Left lung (tissue), 10 donors: ENCODE results near the gene DDX49. TPM values are rescaled to one million over a fixed set of nuclear protein-coding genes. Genes with fewer than 3 reads are reported as not detected.

Experiments
- ATAC-seq: fragments of 200-7000 bp; cut with Tn5 transposase; one replicate; pipeline ENCODE4 v1.9.1; 2020; ENCODE audit warnings: moderate library complexity
- DNase-seq, 4 donors: peaks; one replicate each; pipeline ENCODE4 v3.0.0-alpha.2; 2013 to 2020
- H3K27ac ChIP-seq, 2 donors: fragments of 200-600 bp; sonication (generic) in 1 of 2; one replicate each; pipeline versions ENCODE4 v1.5.0 to v1.8.0; 2020 to 2021
- H3K27me3 ChIP-seq, 2 donors: fragments of 200-600 bp; sonication (generic) in 1 of 2; one replicate each; pipeline versions ENCODE4 v1.5.0 to v1.8.0; 2020 to 2021
- H3K36me3 ChIP-seq, 2 donors: fragments of 200-600 bp; sonication (generic) in 1 of 2; one replicate each; pipeline versions ENCODE4 v1.5.0 to v1.8.0; 2020 to 2021
- H3K4me1 ChIP-seq, 2 donors: fragments of 200-600 bp; one replicate each; pipeline ENCODE4 v1.8.0; 2021
- H3K4me3 ChIP-seq, 2 donors: fragments of 200-600 bp; sonication (generic) in 1 of 2; one replicate each; pipeline versions ENCODE4 v1.5.0 to v1.8.0; 2020 to 2021; ENCODE audit warnings: mild to moderate bottlenecking in 1 of 2
- H3K9me3 ChIP-seq, 2 donors: fragments of 200-600 bp; sonication (generic) in 1 of 2; one replicate each; pipeline versions ENCODE4 v1.5.0 to v1.8.0; 2020 to 2021
- intact Hi-C, 2 donors: fragments of 100-400 bp; cut with DNase I; formaldehyde crosslinking; loops; one replicate each; pipeline versions ENCODE4 v1.11.2 to v1.14.2; 2022
- polyA plus RNA-seq, 6 donors: library from polyadenylated mRNA; unstranded; fragments of 120-200 nt; gene quantifications; one replicate each; pipeline ENCODE4 v1.2.1, GENCODE V29; 2013; ENCODE audit not compliant: insufficient read length in 6 of 6
- total RNA-seq, 2 donors: library from RNA; stranded (reverse); fragmentation: NEBNext Ultra II Directional; extraction: Animal tissue kit (Norgen Biotek cat#: 25700); gene quantifications; one replicate each; pipeline ENCODE4 v1.2.1, GENCODE V29; 2021
- TF ChIP-seq, protein P1 (sequence below), 2 donors: fragments of 200-600 bp; sonication (generic) in 1 of 2; IDR thresholded peaks; one replicate each; pipeline versions ENCODE4 v1.5.0 to v1.8.0; 2021; ENCODE audit warnings: antibody characterized with exemption in 2 of 2
- donor health status: DM: no; HTN: yes; CAD: no.
- donor health status: DM: no; HTN: no; CAD: no.

Gene DDX49
- total and polyA plus RNA-seq, 8 donors: 33.5 to 51.8 (median 42.4) TPM

DNA sequence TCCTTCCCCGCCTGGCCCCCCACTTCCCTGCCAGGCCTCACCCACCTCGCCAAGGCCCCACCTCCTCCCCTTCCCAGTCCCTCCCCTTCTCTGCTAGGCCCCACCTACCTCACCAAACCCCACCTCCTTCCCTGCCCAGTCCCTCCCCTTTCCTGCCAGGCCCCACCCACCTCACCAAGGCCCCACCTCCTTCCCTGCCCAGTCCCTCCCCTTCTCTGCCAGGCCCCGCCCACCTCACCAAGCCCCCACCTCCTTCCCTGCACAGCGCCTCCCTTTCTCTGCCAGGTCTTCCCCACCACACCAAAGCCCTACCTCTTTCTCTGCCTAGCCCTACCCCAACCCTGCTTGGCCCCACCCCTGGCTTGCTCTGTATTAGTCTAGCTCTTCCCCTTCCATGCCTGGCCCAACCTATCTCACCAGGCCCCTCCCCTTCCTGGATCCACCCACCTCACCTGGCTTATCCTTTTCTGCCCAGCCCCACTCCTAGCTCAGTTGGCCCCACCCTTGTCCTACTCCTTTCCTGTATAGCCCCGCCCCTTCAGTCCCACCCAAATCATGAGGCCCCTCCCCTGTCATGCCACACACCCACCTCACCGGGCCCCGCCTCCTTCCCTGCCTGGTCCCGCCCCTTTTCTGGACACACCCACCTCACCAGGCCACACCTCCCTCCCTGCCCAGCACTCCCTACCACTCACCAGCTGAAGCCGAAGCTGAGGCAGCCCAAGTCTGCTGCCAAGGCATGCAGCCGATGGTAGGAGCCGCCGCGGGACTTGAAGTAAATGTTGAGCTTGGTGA lies 39.7 kb upstream of the DDX49 start:
- no peak overlapping the region for H3K4me3 ChIP-seq
- no peaks in the 10 kb centered on the region for H3K36me3 ChIP-seq
- intact Hi-C loops: no loop called here
- H3K4me1 ChIP-seq: no peaks in the 10 kb centered on the region
- ATAC-seq (peak; percentile 42), DNase-seq (peak in 1 of 4 donors; percentile 73)
- no peak overlapping the region for H3K27ac ChIP-seq
- no peaks in the 10 kb centered on the region for H3K27me3 ChIP-seq
- TF ChIP-seq, protein P1, sequence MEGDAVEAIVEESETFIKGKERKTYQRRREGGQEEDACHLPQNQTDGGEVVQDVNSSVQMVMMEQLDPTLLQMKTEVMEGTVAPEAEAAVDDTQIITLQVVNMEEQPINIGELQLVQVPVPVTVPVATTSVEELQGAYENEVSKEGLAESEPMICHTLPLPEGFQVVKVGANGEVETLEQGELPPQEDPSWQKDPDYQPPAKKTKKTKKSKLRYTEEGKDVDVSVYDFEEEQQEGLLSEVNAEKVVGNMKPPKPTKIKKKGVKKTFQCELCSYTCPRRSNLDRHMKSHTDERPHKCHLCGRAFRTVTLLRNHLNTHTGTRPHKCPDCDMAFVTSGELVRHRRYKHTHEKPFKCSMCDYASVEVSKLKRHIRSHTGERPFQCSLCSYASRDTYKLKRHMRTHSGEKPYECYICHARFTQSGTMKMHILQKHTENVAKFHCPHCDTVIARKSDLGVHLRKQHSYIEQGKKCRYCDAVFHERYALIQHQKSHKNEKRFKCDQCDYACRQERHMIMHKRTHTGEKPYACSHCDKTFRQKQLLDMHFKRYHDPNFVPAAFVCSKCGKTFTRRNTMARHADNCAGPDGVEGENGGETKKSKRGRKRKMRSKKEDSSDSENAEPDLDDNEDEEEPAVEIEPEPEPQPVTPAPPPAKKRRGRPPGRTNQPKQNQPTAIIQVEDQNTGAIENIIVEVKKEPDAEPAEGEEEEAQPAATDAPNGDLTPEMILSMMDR (IDR thresholded peaks at IDR 0.05): no peak
- H3K9me3 ChIP-seq: no peaks in the 10 kb centered on the region

DNA sequence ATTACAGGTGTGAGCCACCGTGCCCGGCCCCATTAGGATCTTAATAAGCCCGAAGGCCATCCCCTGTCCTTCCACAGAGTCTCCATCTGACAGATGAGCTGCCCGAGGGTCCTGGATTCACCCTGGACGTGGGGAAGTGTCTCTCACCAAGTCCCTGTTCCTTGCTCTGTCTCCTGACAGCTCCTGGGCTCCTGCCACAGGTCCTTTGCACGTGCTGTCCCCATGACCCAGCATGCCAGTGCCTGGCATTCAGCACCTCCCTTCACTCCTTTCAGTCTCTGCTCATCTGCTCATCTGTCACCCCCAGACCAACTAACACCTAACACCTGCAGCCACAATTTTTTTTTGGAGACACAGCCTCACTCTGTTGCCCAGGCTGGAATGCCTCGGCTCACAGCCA lies 38.0 kb upstream of the DDX49 start:
- ATAC-seq: no peak
- Histone ChIP-seq H3K27ac (no peak overlapping the region), H3K4me1 (no peaks in the 10 kb centered on the region), H3K27me3 (no peaks in the 10 kb centered on the region), H3K36me3 (no peaks in the 10 kb centered on the region), H3K4me3 (no peak overlapping the region), H3K9me3 (no peaks in the 10 kb centered on the region)
- DNase-seq: peak in 1 of 4 donors; percentile 43
- intact Hi-C loops: no loop called here
- TF ChIP-seq, protein P1 (IDR thresholded peaks at IDR 0.05): no peak

DNA sequence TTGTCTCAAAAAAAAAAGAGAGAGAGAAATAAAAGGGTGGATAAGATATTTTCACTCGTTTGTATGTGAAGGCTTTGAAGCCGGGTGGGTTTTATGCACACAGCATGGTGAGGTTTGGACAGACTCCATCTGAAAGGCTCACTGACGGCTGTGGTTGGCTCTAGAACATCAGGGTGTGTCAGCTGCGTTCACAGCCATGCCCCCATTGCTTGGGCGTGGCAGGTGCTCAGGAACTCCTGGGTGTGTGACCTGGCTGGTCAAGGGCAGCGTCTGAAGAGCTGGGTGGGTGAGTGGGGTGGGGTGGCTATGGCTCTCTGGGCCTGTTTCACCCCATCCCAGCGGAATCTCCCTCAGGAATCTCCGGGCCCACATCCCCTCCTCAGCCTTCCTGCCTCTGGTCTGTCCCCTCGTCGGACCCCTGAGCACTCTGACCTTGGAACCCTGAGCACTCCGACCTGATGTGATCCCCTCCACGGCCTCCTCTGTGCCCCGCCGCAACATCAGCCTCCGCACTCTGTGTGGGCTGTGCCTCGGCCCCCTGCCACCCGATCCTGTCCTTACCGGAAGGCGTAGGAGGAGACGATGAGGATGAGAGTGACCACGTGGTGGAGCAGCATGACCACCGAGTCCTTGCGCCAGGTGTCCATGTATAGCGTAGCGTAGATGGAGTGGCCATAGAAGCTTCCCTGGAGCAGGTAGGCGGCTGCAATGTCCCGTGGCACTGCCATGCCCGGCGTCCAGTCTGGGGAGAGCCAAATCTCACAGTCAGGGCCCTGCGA lies 35.8 kb upstream of the DDX49 start:
- Histone ChIP-seq H3K36me3 (no peaks in the 10 kb centered on the region), H3K4me1 (no peaks in the 10 kb centered on the region), H3K4me3 (no peak overlapping the region), H3K9me3 (no peaks in the 10 kb centered on the region), H3K27ac (no peak overlapping the region), H3K27me3 (no peaks in the 10 kb centered on the region)
- peak; percentile 62 for ATAC-seq
- peak in 1 of 4 donors; percentile 61 for DNase-seq
- intact Hi-C loops: no loop called here
- TF ChIP-seq, protein P1 (IDR thresholded peaks at IDR 0.05): no peak

DNA sequence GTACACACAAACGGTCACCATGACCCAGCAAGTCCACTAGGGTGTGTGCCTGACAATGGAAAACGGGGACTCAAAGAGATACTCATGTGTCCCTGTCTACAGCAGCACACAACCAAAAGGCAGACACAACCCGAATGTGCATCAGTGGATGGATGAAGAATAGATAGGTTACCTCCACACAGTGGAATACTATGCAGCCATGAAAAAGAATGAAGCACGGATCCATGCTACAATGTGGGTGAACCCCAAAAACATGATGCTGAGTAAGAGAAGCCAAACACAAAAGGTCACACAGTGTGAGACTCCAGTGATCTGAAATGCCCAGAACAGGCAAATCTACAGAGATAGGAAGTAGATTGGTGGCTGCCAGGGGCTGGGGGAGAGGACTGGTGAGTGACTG lies 32.5 kb upstream of the DDX49 start:
- ATAC-seq: no peak
- DNase-seq: no peak
- TF ChIP-seq, protein P1 (IDR thresholded peaks at IDR 0.05): no peak
- Histone ChIP-seq H3K9me3 (no peaks in the 10 kb centered on the region), H3K36me3 (no peaks in the 10 kb centered on the region), H3K4me3 (no peak overlapping the region), H3K27ac (no peak overlapping the region), H3K4me1 (no peaks in the 10 kb centered on the region), H3K27me3 (no peaks in the 10 kb centered on the region)
- intact Hi-C loops: no loop called here
